ENCODE results near the gene BLTP2. TPM values are rescaled to one million over a fixed set of nuclear protein-coding genes. Genes with fewer than 3 reads are reported as not detected.

BLTP2 gene
- total RNA-seq, 1 experiment from 2014 or later, result 137 TPM

- no peak overlapping the region for H3K27ac Mint-ChIP-seq
- H2AFZ ChIP-seq (ENCODE audit: low read length), result no peak overlapping the region
- no peak overlapping the region for H3K4me3 Mint-ChIP-seq
- no peak overlapping the region for H2BK5ac ChIP-seq (ENCODE audit: insufficient read length, low read length)
- no peak for DNase-seq
- no peak overlapping the region for H2AK5ac ChIP-seq (ENCODE audit: insufficient read length, low read length)
- no peak overlapping the region for H3K9ac ChIP-seq (ENCODE audit: extremely low read depth, insufficient read length, low read length)
- H3K23ac ChIP-seq (ENCODE audit: insufficient read length, low read depth, low read length), result no peak overlapping the region
- no peak overlapping the region for H2BK12ac ChIP-seq (ENCODE audit: insufficient read length, low read depth, low read length)
- no peaks in the 10 kb centered on the region for H3K79me2 ChIP-seq (ENCODE audit: insufficient read depth, low read length)
- H3K4me1 ChIP-seq (ENCODE audit: insufficient read depth, low read length), result no peaks in the 10 kb centered on the region
- peaks cover 67 to 96% (median 94%) of the 10 kb centered on the region in 3 experiments; a peak in 6 of 7 replicates for H3K36me3 Mint-ChIP-seq (ENCODE audit: insufficient read depth in 1 of 3, low read depth in 3 of 3)
- H3K56ac ChIP-seq (ENCODE audit: insufficient read length, low read depth, low read length), result no peak overlapping the region
- TF ChIP-seq CTCF (conservative IDR thresholded peaks at IDR 0.05), result no peak
- H3K27ac ChIP-seq (ENCODE audit: insufficient read length, low read depth, low read length), result no peak overlapping the region
- no peak overlapping the region for H4K8ac ChIP-seq (replicated peaks; ENCODE audit: insufficient read length, low read depth, low read length)
- H3K27me3 ChIP-seq (ENCODE audit: insufficient read depth, low read length), result peaks cover 1% of the 10 kb centered on the region; the same call in 1 of the 2 replicates
- H2BK120ac ChIP-seq (ENCODE audit: low read depth, low read length, poor library complexity, severe bottlenecking), result no peak overlapping the region
- H3K9me3 ChIP-seq (ENCODE audit: control insufficient read depth, low read depth, low read length), result no peaks in the 10 kb centered on the region
- H3K4me1 Mint-ChIP-seq, result no peaks in the 10 kb centered on the region
- no peak overlapping the region for H4K5ac ChIP-seq (ENCODE audit: insufficient read length, low read depth, low read length)
- no peak overlapping the region for H2BK20ac ChIP-seq (ENCODE audit: low read depth, low read length, poor library complexity, severe bottlenecking)
- no peak overlapping the region for H4K91ac ChIP-seq (ENCODE audit: insufficient read length, low read depth, low read length)
- no peak overlapping the region for H3K18ac ChIP-seq (ENCODE audit: insufficient read length, low read depth, low read length)
- H2BK15ac ChIP-seq (ENCODE audit: low read depth, low read length), result no peak overlapping the region
- H3K27me3 Mint-ChIP-seq (ENCODE audit: low read depth), result no peaks in the 10 kb centered on the region
- no peaks in the 10 kb centered on the region for H3K9me3 Mint-ChIP-seq
- H3K4ac ChIP-seq (ENCODE audit: low read depth, low read length), result no peak overlapping the region
- no peak overlapping the region for H3K14ac ChIP-seq (ENCODE audit: insufficient read depth, low read length)
- WGBS (ENCODE audit: extremely low coverage, insufficient read length, low lambda C conversion rate), result no CpG with 5 or more reads among the region's 3 CpGs
- no peak overlapping the region for H3K4me2 ChIP-seq (ENCODE audit: insufficient read depth, insufficient read length, low read length)
- H3K23me2 ChIP-seq (ENCODE audit: insufficient read length, low read depth, low read length, poor library complexity, severe bottlenecking), result no peaks in the 10 kb centered on the region
- H3K79me1 ChIP-seq (ENCODE audit: insufficient read depth, low read depth, low read length, poor library complexity, severe bottlenecking), result no peaks in the 10 kb centered on the region
- H4K20me1 ChIP-seq (ENCODE audit: control insufficient read depth, insufficient read depth, insufficient read length), result no peaks in the 10 kb centered on the region
- H3T11ph ChIP-seq (ENCODE audit: low read length), result no peak overlapping the region
Observed at GRCh38 chr17:28684963-28685362, 40.0 kb upstream of the BLTP2 start.
